ENCODE measurements around the gene NOA1.

DNA sequence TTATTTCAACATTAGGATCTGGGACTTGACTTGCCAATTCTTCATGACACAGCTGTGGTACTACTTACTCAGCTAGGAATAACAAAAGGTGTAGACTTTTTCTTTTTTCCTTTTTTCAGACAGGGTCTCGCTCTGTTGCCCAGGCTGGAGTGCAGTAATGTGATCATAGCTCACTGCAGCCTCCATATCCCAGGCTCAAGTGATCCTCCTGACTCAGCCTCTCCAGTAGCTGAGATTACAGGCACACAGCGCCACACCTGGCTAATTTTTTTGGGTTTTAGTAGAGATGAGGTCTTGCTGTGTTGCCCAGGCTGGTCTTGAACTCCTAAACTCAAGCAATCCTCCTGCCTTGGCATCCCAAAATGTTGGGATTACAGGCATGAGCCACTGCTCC lies 16.3 kb downstream of the NOA1 start:
- TF ChIP-seq, protein P1, sequence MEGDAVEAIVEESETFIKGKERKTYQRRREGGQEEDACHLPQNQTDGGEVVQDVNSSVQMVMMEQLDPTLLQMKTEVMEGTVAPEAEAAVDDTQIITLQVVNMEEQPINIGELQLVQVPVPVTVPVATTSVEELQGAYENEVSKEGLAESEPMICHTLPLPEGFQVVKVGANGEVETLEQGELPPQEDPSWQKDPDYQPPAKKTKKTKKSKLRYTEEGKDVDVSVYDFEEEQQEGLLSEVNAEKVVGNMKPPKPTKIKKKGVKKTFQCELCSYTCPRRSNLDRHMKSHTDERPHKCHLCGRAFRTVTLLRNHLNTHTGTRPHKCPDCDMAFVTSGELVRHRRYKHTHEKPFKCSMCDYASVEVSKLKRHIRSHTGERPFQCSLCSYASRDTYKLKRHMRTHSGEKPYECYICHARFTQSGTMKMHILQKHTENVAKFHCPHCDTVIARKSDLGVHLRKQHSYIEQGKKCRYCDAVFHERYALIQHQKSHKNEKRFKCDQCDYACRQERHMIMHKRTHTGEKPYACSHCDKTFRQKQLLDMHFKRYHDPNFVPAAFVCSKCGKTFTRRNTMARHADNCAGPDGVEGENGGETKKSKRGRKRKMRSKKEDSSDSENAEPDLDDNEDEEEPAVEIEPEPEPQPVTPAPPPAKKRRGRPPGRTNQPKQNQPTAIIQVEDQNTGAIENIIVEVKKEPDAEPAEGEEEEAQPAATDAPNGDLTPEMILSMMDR (IDR thresholded peaks at IDR 0.05; ENCODE audit: low read depth, low read length, poor library complexity, severe bottlenecking) = no peak
- TF ChIP-seq EZH2phosphoT487 (IDR thresholded peaks at IDR 0.05; ENCODE audit: borderline replicate concordance, low read length) = no peak

All from DOHH2 (cell line).